ENCODE data around the gene MATCAP1. TPM values are rescaled to one million over a fixed set of nuclear protein-coding genes. Genes with fewer than 3 reads are reported as not detected.

The MATCAP1 gene
- total RNA-seq, 2 donors from 2014 or later = 21.9 to 30.8 TPM

- ATAC-seq = no peak
- DNase-seq = no peak
- intact Hi-C loops (cut with DNase I, micrococcal nuclease) = no loop called here
Measured at GRCh38 chr16:67163999-67164558, 19.7 kb downstream of the MATCAP1 start.

GRCh38 chr16:67163164-67163998 lies 20.4 kb downstream of the MATCAP1 start:
- no peak for ATAC-seq
- peak in 1 of 2 donors; percentile 53 for DNase-seq
- intact Hi-C loops (cut with DNase I, micrococcal nuclease) = no loop called here

GRCh38 chr16:67162506-67163163 lies 21.1 kb downstream of the MATCAP1 start:
- ATAC-seq (no peak), DNase-seq (no peak)
- intact Hi-C loops (cut with DNase I, micrococcal nuclease) = no loop called here

GRCh38 chr16:67161595-67162058 lies 22.1 kb downstream of the MATCAP1 start:
- intact Hi-C loops (cut with DNase I, micrococcal nuclease) = no loop called here
- ATAC-seq = no peak
- no peak for DNase-seq

- ATAC-seq (peak; percentile 38), DNase-seq (peak; percentile 77 to 83)
- intact Hi-C loops (cut with DNase I, micrococcal nuclease) = loop anchor here (5.0 to 10.0 kb wide), 2 partner anchors 182 to 184 kb away; no protein-coding TSS in a partner anchor
Measured at GRCh38 chr16:67158637-67159600, 24.8 kb downstream of the MATCAP1 start.

GRCh38 chr16:67157892-67158635 lies 25.7 kb downstream of the MATCAP1 start:
- ATAC-seq = no peak
- intact Hi-C loops (cut with DNase I, micrococcal nuclease) = loop anchor here (5.0 to 10.0 kb wide), 2 partner anchors 181 to 183 kb away; no protein-coding TSS in a partner anchor
- DNase-seq = no peak

- no peak for ATAC-seq
- intact Hi-C loops (cut with DNase I, micrococcal nuclease) = loop anchor here (5.0 to 10.0 kb wide), 2 partner anchors 180 to 182 kb away; no protein-coding TSS in a partner anchor
- peak in 1 of 2 donors; percentile 16 for DNase-seq
Measured at GRCh38 chr16:67157106-67157748, 26.5 kb downstream of the MATCAP1 start.

GRCh38 chr16:67156143-67156844 lies 27.5 kb downstream of the MATCAP1 start:
- DNase-seq = peak in 1 of 2 donors; percentile 61
- intact Hi-C loops (cut with DNase I, micrococcal nuclease) = loop anchor here (5.0 to 10.0 kb wide), 2 partner anchors 179 to 181 kb away; no protein-coding TSS in a partner anchor
- ATAC-seq = peak; percentile 19

GRCh38 chr16:67155295-67156142 lies 28.2 kb downstream of the MATCAP1 start:
- peak; percentile 53 for ATAC-seq

GRCh38 chr16:67154578-67155294 lies 29.0 kb downstream of the MATCAP1 start:
- no peak for ATAC-seq
- intact Hi-C loops (cut with DNase I, micrococcal nuclease) = loop anchor here (5.0 to 10.0 kb wide), 2 partner anchors 177 to 180 kb away; no protein-coding TSS in a partner anchor
- DNase-seq = peak in 1 of 2 donors; percentile 25

More at GRCh38 chr16:67155295-67156142, 28.2 kb downstream of the MATCAP1 start:
- peak in 1 of 2 donors; percentile 82 for DNase-seq
- intact Hi-C loops (cut with DNase I, micrococcal nuclease) = loop anchor here (5.0 to 10.0 kb wide), 2 partner anchors 178 to 181 kb away; no protein-coding TSS in a partner anchor

GRCh38 chr16:67151431-67152097 lies 32.2 kb downstream of the MATCAP1 start:
- ATAC-seq (no peak), DNase-seq (no peak)
- intact Hi-C loops (cut with DNase I, micrococcal nuclease) = loop anchor here in 1 of 2 donors (10.0 kb wide), 1 partner anchor 177 kb away; no protein-coding TSS in a partner anchor

GRCh38 chr16:67150833-67151396 lies 32.8 kb downstream of the MATCAP1 start, which contains the start of gene B3GNT9:
Gene B3GNT9 (minus strand): TSS chr16:67150998. CDS start chr16:67150485, 513 bp downstream.
- intact Hi-C loops (cut with DNase I, micrococcal nuclease) = loop anchor here in 1 of 2 donors (10.0 kb wide), 1 partner anchor 176 kb away; no protein-coding TSS in a partner anchor
- ATAC-seq = peak; percentile 50
- peak; percentile 75 to 81 for DNase-seq

GRCh38 chr16:67150047-67150832 lies 33.5 kb downstream of the MATCAP1 start:
- DNase-seq = peak in 1 of 2 donors; percentile 49
- intact Hi-C loops (cut with DNase I, micrococcal nuclease) = loop anchor here in 1 of 2 donors (10.0 kb wide), 1 partner anchor 175 kb away; no protein-coding TSS in a partner anchor
- peak; percentile 53 for ATAC-seq
